DOHH2 (cell line): ENCODE results near the gene ARHGEF25.
"Not testable (repeated sequence)": the region's sequence is repeated elsewhere in the genome, so short reads cannot be mapped to it uniquely, and the experiment has no call there.

Source experiments
- H3F3A ChIP-seq: fragments of 200-600 bp; sonication (generic), shearing (Covaris generic); 2 replicates; pipeline ENCODE4 v1.6.0; 2016; ENCODE audit warnings: antibody characterized with exemption, mild to moderate bottlenecking; ENCODE audit not compliant: control insufficient read depth, insufficient read depth
- H3K27ac ChIP-seq: fragments of 200-600 bp; sonication (generic); 2 replicates; pipeline ENCODE4 v1.5.1; 2014; ENCODE audit warnings: low read depth, mild to moderate bottlenecking, low read length, moderate library complexity
- H3K27me3 ChIP-seq: fragments of 200-600 bp; sonication (generic); 2 replicates; pipeline ENCODE4 v1.6.1; 2014; ENCODE audit warnings: mild to moderate bottlenecking, low read length, mixed read lengths; ENCODE audit not compliant: control insufficient read depth
- H3K36me3 ChIP-seq: fragments of 200-600 bp; sonication (generic); 2 replicates; pipeline ENCODE4 v1.6.1; 2014; ENCODE audit warnings: mild to moderate bottlenecking, low read length, moderate library complexity, mixed read lengths; ENCODE audit not compliant: control insufficient read depth
- H3K4me1 ChIP-seq: fragments of 200-600 bp; sonication (generic); 2 replicates; pipeline ENCODE4 v1.6.1; 2014; ENCODE audit warnings: mild to moderate bottlenecking, low read length, mixed read lengths; ENCODE audit not compliant: control insufficient read depth
- H3K4me2 ChIP-seq: fragments of 200-600 bp; sonication (generic); 2 replicates; pipeline ENCODE4 v1.6.0; 2014; ENCODE audit warnings: mild to moderate bottlenecking, low read length, moderate library complexity
- H3K4me3 ChIP-seq: fragments of 200-600 bp; sonication (generic); 2 replicates; pipeline ENCODE4 v1.5.1; 2014; ENCODE audit warnings: mild to moderate bottlenecking, low read length, mixed read lengths
- H3K79me2 ChIP-seq: fragments of 200-600 bp; sonication (generic); 2 replicates; pipeline ENCODE4 v1.6.1; 2014; ENCODE audit warnings: mild to moderate bottlenecking, low read length, mixed read lengths; ENCODE audit not compliant: control insufficient read depth
- H3K9me2 ChIP-seq: fragments of 200-600 bp; sonication (generic); replicated peaks from 2 replicates; pipeline ENCODE4 v1.6.1; 2014; ENCODE audit warnings: mild to moderate bottlenecking, low read length, mixed read lengths; ENCODE audit not compliant: control insufficient read depth
- H3K9me3 ChIP-seq: fragments of 200-600 bp; sonication (generic); 2 replicates; pipeline ENCODE4 v1.6.1; 2014; ENCODE audit warnings: antibody characterized with exemption, low read length, mixed read lengths; ENCODE audit not compliant: control insufficient read depth, insufficient read depth
- H4K20me1 ChIP-seq: fragments of 200-600 bp; sonication (generic); 2 replicates; pipeline ENCODE4 v1.6.0; 2014; ENCODE audit warnings: low read depth, mild to moderate bottlenecking, antibody characterized with exemption, low read length, moderate library complexity; ENCODE audit not compliant: control insufficient read depth, insufficient read depth
- CTCF ChIP-seq: fragments of 200-600 bp; sonication (generic); IDR thresholded peaks from one replicate; pipeline ENCODE4 v1.5.1; 2014; ENCODE audit warnings: antibody characterized with exemption, mild to moderate bottlenecking, low read depth, low read length; ENCODE audit not compliant: poor library complexity, severe bottlenecking
- EZH2phosphoT487 ChIP-seq: fragments of 200-600 bp; sonication (generic); IDR thresholded peaks from 2 replicates; pipeline ENCODE4 v1.6.1; 2017; ENCODE audit warnings: borderline replicate concordance, mild to moderate bottlenecking, antibody characterized with exemption, low read length, moderate library complexity, mixed read lengths

The ARHGEF25 gene

DNA sequence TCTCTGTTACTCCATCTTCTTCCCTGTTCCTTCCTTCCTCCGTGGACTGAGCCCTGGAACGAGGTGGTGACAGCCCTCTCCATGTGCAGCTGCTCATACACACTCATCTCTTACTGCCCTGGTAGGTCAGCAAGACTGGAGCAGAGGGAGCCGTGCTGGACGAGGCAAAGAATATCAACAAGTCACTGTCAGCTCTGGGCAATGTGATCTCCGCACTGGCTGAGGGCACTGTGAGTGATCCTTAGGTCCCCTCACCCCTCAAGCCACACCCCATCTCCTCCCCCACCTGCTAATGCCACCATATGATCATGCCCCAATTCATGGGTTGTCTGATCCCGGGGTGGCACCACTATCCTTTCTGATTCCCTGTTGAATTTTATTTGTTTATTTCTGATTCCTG lies 42.4 kb upstream of the ARHGEF25 start:
- Histone ChIP-seq H3K79me2 (no peaks in the 10 kb centered on the region), H3K4me1 (no peaks in the 10 kb centered on the region), H3K36me3 (no peaks in the 10 kb centered on the region), H3K9me3 (no peaks in the 10 kb centered on the region), H3K27ac (no peak overlapping the region), H3K4me3 (no peak overlapping the region), H4K20me1 (no peaks in the 10 kb centered on the region), H3F3A (no peaks in the 10 kb centered on the region), H3K9me2 (no peaks in the 10 kb centered on the region), H3K4me2 (no peak overlapping the region), H3K27me3 (peaks cover 12% of the 10 kb centered on the region)
- no peak for TF ChIP-seq EZH2phosphoT487

DNA sequence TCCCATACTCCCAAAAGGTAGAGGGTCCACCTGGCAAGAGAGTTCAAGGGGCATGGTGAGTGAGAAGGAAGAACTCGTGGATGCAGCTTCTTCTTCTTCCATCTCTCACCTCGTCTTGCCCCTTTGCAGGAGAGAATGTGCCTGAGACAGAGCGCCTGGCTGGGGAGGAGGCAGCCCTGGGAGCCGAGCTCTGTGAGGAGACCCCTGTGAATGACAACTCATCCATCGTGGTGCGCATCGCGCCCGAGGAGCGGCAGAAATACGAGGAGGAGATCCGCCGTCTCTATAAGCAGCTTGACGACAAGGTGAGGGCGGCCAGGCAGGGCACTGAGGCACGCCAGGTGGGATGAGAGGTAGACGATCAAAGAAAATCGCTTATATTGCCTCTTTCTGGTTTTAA lies 41.4 kb upstream of the ARHGEF25 start:
- Histone ChIP-seq H3K9me2 (no peaks in the 10 kb centered on the region), H3K36me3 (no peaks in the 10 kb centered on the region), H3K79me2 (no peaks in the 10 kb centered on the region), H3K27me3 (peaks cover 2% of the 10 kb centered on the region; the same call in 1 of the 2 replicates), H3K4me2 (no peak overlapping the region), H4K20me1 (no peaks in the 10 kb centered on the region), H3K27ac (no peak overlapping the region), H3K4me3 (no peak overlapping the region), H3F3A (no peaks in the 10 kb centered on the region), H3K4me1 (no peaks in the 10 kb centered on the region), H3K9me3 (no peaks in the 10 kb centered on the region)
- no peak for TF ChIP-seq EZH2phosphoT487

GRCh38 chr12:57570438-57570837 lies 40.8 kb upstream of the ARHGEF25 start:
- H3K36me3 ChIP-seq, H3K27me3 ChIP-seq, H3K4me2 ChIP-seq, H3K4me3 ChIP-seq, H3F3A ChIP-seq, H3K9me3 ChIP-seq, H3K9me2 ChIP-seq, H3K79me2 ChIP-seq, H3K4me1 ChIP-seq, H3K27ac ChIP-seq, H4K20me1 ChIP-seq: not testable (repeated sequence)

DNA sequence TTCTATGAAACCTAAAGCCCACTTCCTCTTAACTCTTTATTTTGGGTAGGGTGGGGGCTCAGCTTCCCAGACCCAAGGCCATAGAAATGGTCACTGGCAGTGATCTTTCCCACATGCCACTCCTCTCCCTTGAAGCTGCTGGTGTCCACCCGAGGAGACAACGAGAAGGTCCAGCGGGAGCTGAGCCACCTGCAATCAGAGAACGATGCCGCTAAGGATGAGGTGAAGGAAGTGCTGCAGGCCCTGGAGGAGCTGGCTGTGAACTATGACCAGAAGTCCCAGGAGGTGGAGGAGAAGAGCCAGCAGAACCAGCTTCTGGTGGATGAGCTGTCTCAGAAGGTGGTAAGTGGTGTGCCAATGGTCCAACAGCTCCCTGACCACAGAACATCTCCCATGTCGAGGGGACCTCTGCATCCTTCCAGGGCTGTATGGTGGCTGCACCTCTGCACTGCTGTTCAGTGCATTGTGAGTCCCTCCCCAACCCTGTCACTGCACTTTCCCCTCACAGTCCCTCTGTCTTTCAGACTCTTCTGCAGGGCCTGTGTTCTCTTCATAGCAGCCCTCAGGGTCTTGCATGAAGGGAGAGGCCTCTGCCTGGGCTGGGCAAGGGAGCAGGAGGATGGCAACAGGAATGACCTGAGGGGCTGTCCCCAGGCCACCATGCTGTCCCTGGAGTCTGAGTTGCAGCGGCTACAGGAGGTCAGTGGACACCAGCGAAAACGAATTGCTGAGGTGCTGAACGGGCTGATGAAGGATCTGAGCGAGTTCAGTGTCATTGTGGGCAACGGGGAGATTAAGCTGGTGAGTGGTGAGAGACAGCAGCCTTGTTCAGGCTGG lies 39.1 kb upstream of the ARHGEF25 start:
- no peak for TF ChIP-seq CTCF
- TF ChIP-seq EZH2phosphoT487 = no peak
- H3F3A ChIP-seq = no peaks in the 10 kb centered on the region
- no peak overlapping the region for H3K4me3 ChIP-seq
- no peaks in the 10 kb centered on the region for H3K9me2 ChIP-seq
- H3K4me2 ChIP-seq = no peak overlapping the region
- H4K20me1 ChIP-seq = no peaks in the 10 kb centered on the region
- H3K27me3 ChIP-seq = peaks cover 16% of the 10 kb centered on the region
- H3K27ac ChIP-seq = no peak overlapping the region
- H3K4me1 ChIP-seq = no peaks in the 10 kb centered on the region
- H3K79me2 ChIP-seq = no peaks in the 10 kb centered on the region
- H3K9me3 ChIP-seq = no peaks in the 10 kb centered on the region
- H3K36me3 ChIP-seq = no peaks in the 10 kb centered on the region

- Histone ChIP-seq H3K36me3 (no peaks in the 10 kb centered on the region), H3K79me2 (no peaks in the 10 kb centered on the region), H3F3A (no peaks in the 10 kb centered on the region), H3K4me1 (no peaks in the 10 kb centered on the region), H4K20me1 (no peaks in the 10 kb centered on the region), H3K27ac (no peak overlapping the region), H3K4me3 (no peak overlapping the region), H3K27me3 (peaks cover 22% of the 10 kb centered on the region), H3K4me2 (no peak overlapping the region), H3K9me2 (no peaks in the 10 kb centered on the region), H3K9me3 (no peaks in the 10 kb centered on the region)
- TF ChIP-seq CTCF (no peak), EZH2phosphoT487 (no peak)
Observed at GRCh38 chr12:57574795-57575194, 36.4 kb upstream of the ARHGEF25 start.
